H1 (cell line): ENCODE measurements around the gene RHOC. TPM values are rescaled to one million over a fixed set of nuclear protein-coding genes. Genes with fewer than 3 reads are reported as not detected.

Source experiments
- ASH2L ChIP-seq: fragments of 200-600, 300-600 bp; sonication (generic); IDR thresholded peaks from one replicate; pipeline ENCODE4 v1.7.1; 2017; ENCODE audit warnings: low read length
- CBX5 ChIP-seq: fragments of 300-800, 300-1000 bp; sonication (generic); IDR thresholded peaks from 2 replicates; pipeline ENCODE4 v1.7.1; 2016; ENCODE audit warnings: antibody characterized with exemption, low read length, low read depth
- CTBP2 ChIP-seq: IDR thresholded peaks from 2 replicates; pipeline ENCODE4 v1.7.0; 2011; ENCODE audit warnings: borderline replicate concordance, mild to moderate bottlenecking, moderate library complexity, mixed read lengths, low read length; ENCODE audit not compliant: insufficient read depth, insufficient read length
- EP300 ChIP-seq, 2 experiments: IDR thresholded peaks; 1 replicate in 1 of 2; 2 replicates in 1 of 2; pipeline ENCODE4 v1.6.1; 2011 to 2012; ENCODE audit warnings: low read depth in 2 of 2, low read length in 2 of 2, mild to moderate bottlenecking in 2 of 2, borderline replicate concordance in 1 of 2, inconsistent platforms in 1 of 2, moderate library complexity in 1 of 2
- PHF8 ChIP-seq: fragments of 200-600 bp; sonication (generic); conservative IDR thresholded peaks from 2 replicates; pipeline ENCODE4 v1.7.1; 2012; ENCODE audit warnings: low read depth, mild to moderate bottlenecking, inconsistent platforms, low read length, moderate library complexity
- POLR2AphosphoS5 ChIP-seq: IDR thresholded peaks from 2 replicates; pipeline ENCODE4 v1.6.1; 2011; ENCODE audit warnings: low read depth, low read length
- RBBP5 ChIP-seq: IDR thresholded peaks from 2 replicates; pipeline ENCODE4 v1.7.1; 2012; ENCODE audit warnings: low read depth, mild to moderate bottlenecking, inconsistent platforms, low read length, moderate library complexity, borderline replicate concordance
- RFX5 ChIP-seq: IDR thresholded peaks from 2 replicates; pipeline ENCODE4 v1.6.1; 2011; ENCODE audit warnings: low read depth, low read length, improper control_type of control experiment, borderline replicate concordance
- SIRT6 ChIP-seq: IDR thresholded peaks from one replicate; pipeline ENCODE4 v1.7.1; 2012; ENCODE audit warnings: low read length, inconsistent platforms
- TAF1 ChIP-seq: IDR thresholded peaks from 2 replicates; pipeline ENCODE4 v1.6.1; 2011; ENCODE audit warnings: mild to moderate bottlenecking, low read depth, low read length
- TAF7 ChIP-seq: optimal IDR thresholded peaks from 2 replicates; pipeline ENCODE3; 2011; ENCODE audit warnings: low read depth, mild to moderate bottlenecking, inconsistent platforms, low read length, moderate library complexity, borderline replicate concordance
- polyA plus RNA-seq, 7 experiments: library from polyadenylated mRNA; depleted of rRNA in 3 of 7; stranded (reverse) in 5 of 7; unstranded in 2 of 7; fragments of >200 nt in 5 of 7; fragments of 200-250 nt in 2 of 7; gene quantifications; 1 replicate in 5 of 7; 2 replicates in 1 of 7; 4 replicates in 1 of 7; pipeline versions ENCODE4 v1.2.1 to v1.2.3, GENCODE V29; 2011 to 2013; ENCODE audit warnings: missing spikeins in 2 of 7, mixed read lengths in 2 of 7
- total RNA-seq: library from RNA; stranded (reverse); fragmentation: NEBNext Ultra II Directional; extraction: Animal tissue kit (Norgen Biotek cat#: 25700); gene quantifications from 2 replicates; pipeline ENCODE4 v1.2.1, GENCODE V29; 2021
- TF ChIP-seq, protein P1 (sequence below): IDR thresholded peaks from 2 replicates; pipeline ENCODE4 v1.6.1; 2012; ENCODE audit warnings: low read length, inconsistent platforms

RHOC gene
- total and polyA plus RNA-seq, 2 of the 8 experiments (the other 6 are each of a cell fraction or from before 2014, with no cell fraction given), result 53.6 to 97.5 TPM

DNA sequence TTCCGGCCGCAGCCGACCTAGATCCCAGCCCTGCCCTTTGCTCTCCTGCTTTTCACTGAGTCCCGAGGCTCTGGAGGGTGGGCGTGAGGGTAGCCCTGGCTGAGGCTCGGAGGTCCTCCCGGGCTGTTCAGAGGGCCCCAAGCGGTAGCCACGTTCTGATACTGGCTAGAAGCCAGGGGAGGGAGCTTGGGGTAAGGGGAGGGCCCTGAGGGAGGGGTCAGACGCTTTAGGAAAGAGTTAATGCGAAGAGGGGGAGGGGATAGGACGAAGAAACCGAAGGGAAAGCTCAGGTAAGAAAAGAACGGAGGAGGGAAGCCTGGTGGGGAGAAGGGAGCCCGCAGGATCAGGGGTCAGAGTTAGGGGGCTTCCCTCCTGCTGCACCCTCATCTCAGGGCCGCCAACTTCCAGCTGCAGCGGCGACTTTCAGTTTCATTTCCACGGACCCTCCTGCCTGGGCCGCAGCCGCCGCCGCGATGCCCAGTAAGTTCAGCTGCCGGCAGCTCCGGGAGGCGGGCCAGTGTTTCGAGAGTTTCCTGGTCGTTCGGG lies 32.4 kb downstream of the RHOC start, which contains the start of gene MOV10 (continued):
- peak; percentile 58 for TF ChIP-seq PHF8
- TF ChIP-seq POLR2AphosphoS5, result peak; percentile 63; the same call in 1 of the 2 replicates
- TF ChIP-seq CBX5, result no peak
- TF ChIP-seq RFX5, result no peak
- TF ChIP-seq, protein P1, sequence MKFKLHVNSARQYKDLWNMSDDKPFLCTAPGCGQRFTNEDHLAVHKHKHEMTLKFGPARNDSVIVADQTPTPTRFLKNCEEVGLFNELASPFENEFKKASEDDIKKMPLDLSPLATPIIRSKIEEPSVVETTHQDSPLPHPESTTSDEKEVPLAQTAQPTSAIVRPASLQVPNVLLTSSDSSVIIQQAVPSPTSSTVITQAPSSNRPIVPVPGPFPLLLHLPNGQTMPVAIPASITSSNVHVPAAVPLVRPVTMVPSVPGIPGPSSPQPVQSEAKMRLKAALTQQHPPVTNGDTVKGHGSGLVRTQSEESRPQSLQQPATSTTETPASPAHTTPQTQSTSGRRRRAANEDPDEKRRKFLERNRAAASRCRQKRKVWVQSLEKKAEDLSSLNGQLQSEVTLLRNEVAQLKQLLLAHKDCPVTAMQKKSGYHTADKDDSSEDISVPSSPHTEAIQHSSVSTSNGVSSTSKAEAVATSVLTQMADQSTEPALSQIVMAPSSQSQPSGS, result no peak
- peak; percentile 66 for TF ChIP-seq TAF7
- TF ChIP-seq CTBP2, result no peak
- TF ChIP-seq RBBP5, result peak; percentile 88
- TF ChIP-seq EP300 (IDR thresholded peaks at IDR 0.05; ENCODE audit: borderline replicate concordance in 1 of 2, low read depth in 2 of 2, low read length in 2 of 2), result peak in 1 of 2 experiments; percentile 36; a peak in 1 of 3 replicates
- peak; percentile 94 for TF ChIP-seq ASH2L
- peak; percentile 9 for TF ChIP-seq SIRT6
- TF ChIP-seq TAF1, result peak; percentile 75
